Loucy (cell line): ENCODE results near the gene SLC34A3.

Source experiments
- EZH2phosphoT487 ChIP-seq: fragments of 200-600 bp; IDR thresholded peaks from 2 replicates; pipeline ENCODE4 v1.6.1; 2018; ENCODE audit warnings: antibody characterized with exemption, mild to moderate bottlenecking, moderate library complexity, borderline replicate concordance
- TF ChIP-seq, protein P1 (sequence below): fragments of 200-600 bp; sonication (generic); conservative IDR thresholded peaks from 2 replicates; pipeline ENCODE4 v1.5.1; 2014; ENCODE audit warnings: mild to moderate bottlenecking, antibody characterized with exemption, low read length

DNA sequence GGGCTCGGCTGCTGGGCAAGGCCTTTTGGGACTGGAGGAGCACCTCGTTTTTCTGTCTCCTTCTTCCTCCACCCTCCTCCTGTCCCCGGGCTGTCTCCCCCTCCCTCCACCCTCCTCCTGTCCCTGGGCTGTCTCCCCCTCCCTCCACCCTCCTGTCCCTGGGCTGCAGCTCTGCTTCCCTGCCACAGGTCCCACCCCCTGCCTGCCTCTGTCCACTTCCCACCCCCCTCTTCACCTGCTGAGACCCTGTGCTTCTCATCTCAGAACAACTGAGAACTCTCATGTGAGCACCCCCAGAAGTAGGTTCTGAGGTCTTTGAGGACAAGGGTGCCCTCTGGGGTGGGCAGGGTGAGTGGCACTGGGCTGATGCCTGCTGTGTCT lies 41.0 kb downstream of the SLC34A3 start:
- TF ChIP-seq, protein P1, sequence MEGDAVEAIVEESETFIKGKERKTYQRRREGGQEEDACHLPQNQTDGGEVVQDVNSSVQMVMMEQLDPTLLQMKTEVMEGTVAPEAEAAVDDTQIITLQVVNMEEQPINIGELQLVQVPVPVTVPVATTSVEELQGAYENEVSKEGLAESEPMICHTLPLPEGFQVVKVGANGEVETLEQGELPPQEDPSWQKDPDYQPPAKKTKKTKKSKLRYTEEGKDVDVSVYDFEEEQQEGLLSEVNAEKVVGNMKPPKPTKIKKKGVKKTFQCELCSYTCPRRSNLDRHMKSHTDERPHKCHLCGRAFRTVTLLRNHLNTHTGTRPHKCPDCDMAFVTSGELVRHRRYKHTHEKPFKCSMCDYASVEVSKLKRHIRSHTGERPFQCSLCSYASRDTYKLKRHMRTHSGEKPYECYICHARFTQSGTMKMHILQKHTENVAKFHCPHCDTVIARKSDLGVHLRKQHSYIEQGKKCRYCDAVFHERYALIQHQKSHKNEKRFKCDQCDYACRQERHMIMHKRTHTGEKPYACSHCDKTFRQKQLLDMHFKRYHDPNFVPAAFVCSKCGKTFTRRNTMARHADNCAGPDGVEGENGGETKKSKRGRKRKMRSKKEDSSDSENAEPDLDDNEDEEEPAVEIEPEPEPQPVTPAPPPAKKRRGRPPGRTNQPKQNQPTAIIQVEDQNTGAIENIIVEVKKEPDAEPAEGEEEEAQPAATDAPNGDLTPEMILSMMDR, result no peak
- TF ChIP-seq EZH2phosphoT487, result no peak
